C4-2B (cell line): ENCODE data around the gene CYYR1.

Source experiments
- ZFX ChIP-seq: fragments of 450-650 bp; IDR thresholded peaks from 2 replicates; pipeline ENCODE4 v1.6.1; 2017
- TF ChIP-seq, protein P1 (sequence below): fragments of 450-650 bp; conservative IDR thresholded peaks from 2 replicates; pipeline ENCODE4 v1.5.1; 2017; ENCODE audit warnings: mild to moderate bottlenecking

DNA sequence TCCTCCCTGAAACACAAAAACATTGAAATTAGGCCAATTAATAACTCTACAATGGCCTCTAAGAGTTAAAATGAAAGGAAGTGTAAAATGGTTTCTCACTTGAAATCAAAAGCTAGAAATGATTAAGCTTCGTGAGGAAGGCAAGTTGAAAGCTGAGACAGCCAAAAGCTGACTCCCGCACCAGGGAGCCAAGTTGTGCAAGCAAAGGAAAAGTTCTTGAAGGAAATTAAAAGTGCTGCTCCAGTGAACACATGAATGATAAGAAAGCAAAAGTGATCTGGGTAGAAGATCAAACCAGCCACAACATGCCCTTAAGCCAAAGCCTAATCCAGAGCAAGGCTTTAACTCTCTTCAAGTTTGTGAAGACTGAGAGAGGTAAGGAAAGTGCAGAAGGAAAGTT, 22.8 kb downstream of the CYYR1 start:
- no peak for TF ChIP-seq ZFX
- TF ChIP-seq, protein P1, sequence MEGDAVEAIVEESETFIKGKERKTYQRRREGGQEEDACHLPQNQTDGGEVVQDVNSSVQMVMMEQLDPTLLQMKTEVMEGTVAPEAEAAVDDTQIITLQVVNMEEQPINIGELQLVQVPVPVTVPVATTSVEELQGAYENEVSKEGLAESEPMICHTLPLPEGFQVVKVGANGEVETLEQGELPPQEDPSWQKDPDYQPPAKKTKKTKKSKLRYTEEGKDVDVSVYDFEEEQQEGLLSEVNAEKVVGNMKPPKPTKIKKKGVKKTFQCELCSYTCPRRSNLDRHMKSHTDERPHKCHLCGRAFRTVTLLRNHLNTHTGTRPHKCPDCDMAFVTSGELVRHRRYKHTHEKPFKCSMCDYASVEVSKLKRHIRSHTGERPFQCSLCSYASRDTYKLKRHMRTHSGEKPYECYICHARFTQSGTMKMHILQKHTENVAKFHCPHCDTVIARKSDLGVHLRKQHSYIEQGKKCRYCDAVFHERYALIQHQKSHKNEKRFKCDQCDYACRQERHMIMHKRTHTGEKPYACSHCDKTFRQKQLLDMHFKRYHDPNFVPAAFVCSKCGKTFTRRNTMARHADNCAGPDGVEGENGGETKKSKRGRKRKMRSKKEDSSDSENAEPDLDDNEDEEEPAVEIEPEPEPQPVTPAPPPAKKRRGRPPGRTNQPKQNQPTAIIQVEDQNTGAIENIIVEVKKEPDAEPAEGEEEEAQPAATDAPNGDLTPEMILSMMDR, result no peak
